K562 (cell line): Measurements from ENCODE around the gene BCL2L12. TPM values are rescaled to one million over a fixed set of nuclear protein-coding genes. Genes with fewer than 3 reads are reported as not detected.
A peak's percentile ranks its signal among the peaks of the same experiment; 100 is the strongest.

ENCODE experiments used
- DDX20 ChIP-seq: fragments of 450-650 bp; IDR thresholded peaks from 2 replicates; pipeline ENCODE4 v1.6.1; 2016; ENCODE audit warnings: missing genetic modification characterization, low read depth, mild to moderate bottlenecking, missing compliant biosample characterization, moderate library complexity
- FOXM1 ChIP-seq, 2 experiments: fragments of 450-650 bp in 1 of 2; sonication (generic) in 1 of 2; formaldehyde crosslinking in 1 of 2; IDR thresholded peaks; 2 replicates each; pipeline versions ENCODE4 v1.6.1 to v1.9.0; 2017 to 2022; ENCODE audit warnings: low read depth in 2 of 2, mild to moderate bottlenecking in 2 of 2, missing genetic modification reagents in 1 of 2, moderate library complexity in 1 of 2
- GABPB1 ChIP-seq: sonication (generic); formaldehyde crosslinking; IDR thresholded peaks from 2 replicates; pipeline ENCODE4 v1.8.0; 2022; ENCODE audit warnings: mild to moderate bottlenecking, missing genetic modification reagents
- GABPB2 ChIP-seq: fragments of 250-450 bp; sonication (Bioruptor Pico); conservative IDR thresholded peaks from 2 replicates; pipeline ENCODE4 v1.5.1; 2021; ENCODE audit warnings: mild to moderate bottlenecking
- HDAC6 ChIP-seq: IDR thresholded peaks from 2 replicates; pipeline ENCODE4 v1.6.1; 2012; ENCODE audit warnings: low read depth, mild to moderate bottlenecking, control low read depth, inconsistent platforms, low read length, moderate library complexity
- MAZ ChIP-seq, 2 experiments: fragments of 450-650 bp in 1 of 2; sonication (generic) in 1 of 2; formaldehyde crosslinking; IDR thresholded peaks in 1 of 2; conservative IDR thresholded peaks in 1 of 2; 2 replicates each; pipeline versions ENCODE4 v1.4.0 to v1.5.0; 2020; ENCODE audit warnings: mild to moderate bottlenecking in 1 of 2, missing genetic modification reagents in 1 of 2
- NCOA1 ChIP-seq: fragments of 450-650 bp; IDR thresholded peaks from 2 replicates; pipeline ENCODE4 v1.6.1; 2016; ENCODE audit warnings: low read depth
- POLR2AphosphoS5 ChIP-seq: IDR thresholded peaks from 2 replicates; pipeline ENCODE4 v1.6.1; 2011; ENCODE audit warnings: mild to moderate bottlenecking, low read depth, low read length, moderate library complexity; ENCODE audit not compliant: control insufficient read depth, insufficient read depth
- POLR2B ChIP-seq: fragments of 450-650 bp; IDR thresholded peaks from 2 replicates; pipeline ENCODE4 v1.6.1; 2018; ENCODE audit warnings: low read depth; ENCODE audit not compliant: partially characterized antibody
- RBM25 ChIP-seq: fragments of 200-400 bp; formaldehyde crosslinking; IDR thresholded peaks from 2 replicates; pipeline ENCODE4 v1.6.1; 2018; ENCODE audit warnings: low read length, low read depth, moderate library complexity; ENCODE audit not compliant: severe bottlenecking
- RCOR1 ChIP-seq, 2 experiments: IDR thresholded peaks; 2 replicates each; pipeline ENCODE4 v1.6.1; 2012; ENCODE audit warnings: low read depth in 2 of 2, low read length in 2 of 2, borderline replicate concordance in 1 of 2, improper control_type of control experiment in 1 of 2
- SAFB ChIP-seq: fragments of 200-400 bp; formaldehyde crosslinking; IDR thresholded peaks from 2 replicates; pipeline ENCODE4 v1.6.1; 2017; ENCODE audit warnings: low read depth, low read length, borderline replicate concordance
- SIN3A ChIP-seq, 2 experiments: fragments of 150-350 bp in 1 of 2; IDR thresholded peaks; 2 replicates each; pipeline ENCODE4 v1.6.1; 2011 to 2016; ENCODE audit warnings: borderline replicate concordance in 2 of 2, low read depth in 2 of 2, low read length in 2 of 2, mild to moderate bottlenecking in 2 of 2, moderate library complexity in 2 of 2; ENCODE audit not compliant: control insufficient read depth in 1 of 2
- SMARCA5 ChIP-seq: fragments of 450-650 bp; IDR thresholded peaks from 2 replicates; pipeline ENCODE4 v1.6.1; 2016
- YBX1 ChIP-seq: fragments of 450-650 bp; IDR thresholded peaks from 2 replicates; pipeline ENCODE4 v1.7.1; 2016; ENCODE audit warnings: mild to moderate bottlenecking
- ZEB2 ChIP-seq: fragments of 450-650 bp; IDR thresholded peaks from 2 replicates; pipeline ENCODE4 v1.6.1; 2016
- ZKSCAN1 ChIP-seq: fragments of 150-350 bp; IDR thresholded peaks from 2 replicates; pipeline ENCODE4 v1.6.1; 2016; ENCODE audit warnings: low read depth, low read length
- ZNF551 ChIP-seq: fragments of 250-450 bp; sonication (Bioruptor Pico); IDR thresholded peaks from 2 replicates; pipeline ENCODE4 v1.5.0; 2021; ENCODE audit warnings: mild to moderate bottlenecking, moderate library complexity
- polyA plus RNA-seq, 8 experiments: library from polyadenylated mRNA; depleted of rRNA in 4 of 8; stranded (reverse) in 5 of 8; unstranded in 3 of 8; fragments of >200 nt; fragmentation: Nextera tagmentation in 2 of 8; fragmentation: Illumina TruSeq in 1 of 8; extraction: Ambion mirVana in 2 of 8; extraction: Trizol in 1 of 8; gene quantifications; 2 replicates each; pipeline versions ENCODE4 v1.2.1 to v1.2.3, GENCODE V29; 2011 to 2014; ENCODE audit warnings: inconsistent platforms in 1 of 8, missing spikeins in 1 of 8
- total RNA-seq, 7 experiments: library from RNA; depleted of rRNA in 6 of 7; stranded (reverse); fragments of >200 nt in 6 of 7; fragmentation: Illumina TruSeq in 2 of 7; extraction: Trizol in 2 of 7; gene quantifications; 2 replicates each; pipeline versions ENCODE4 v1.2.1 to v1.2.3, GENCODE V29; 2011 to 2021; ENCODE audit warnings: low replicate concordance in 1 of 7
- TF ChIP-seq, protein P1 (sequence below): fragments of 450-650 bp; formaldehyde crosslinking; IDR thresholded peaks from 2 replicates; pipeline ENCODE4 v1.4.0; 2022; ENCODE audit warnings: missing genetic modification characterization
- TF ChIP-seq, protein P2 (sequence below), 2 experiments: fragments of 200-800 bp in 1 of 2; sonication (Bioruptor generic) in 1 of 2; sonication (generic) in 1 of 2; formaldehyde crosslinking in 1 of 2; IDR thresholded peaks in 1 of 2; conservative IDR thresholded peaks in 1 of 2; 2 replicates each; pipeline versions ENCODE4 v1.5.0 to v1.6.1; 2016 to 2020; ENCODE audit warnings: missing compliant biosample characterization in 1 of 2, missing genetic modification characterization in 1 of 2, missing genetic modification reagents in 1 of 2
- TF ChIP-seq, protein P3 (sequence below): fragments of 250-450 bp; sonication (Bioruptor Pico); IDR thresholded peaks from 2 replicates; pipeline ENCODE4 v1.4.0; 2020
- TF ChIP-seq, protein P4 (sequence below): sonication (generic); formaldehyde crosslinking; IDR thresholded peaks from 2 replicates; pipeline ENCODE4 v1.8.0; 2022; ENCODE audit warnings: mild to moderate bottlenecking, missing genetic modification reagents

BCL2L12 gene
- total and polyA plus RNA-seq, 9 of the 15 experiments (the other 6 are each of a cell fraction or from before 2014, with no cell fraction given), result 7.4 to 263 (median 81.2) TPM

GRCh38 chr19:49637821-49638738, 27.7 kb upstream of the BCL2L12 start (continued):
- TF ChIP-seq, protein P1, sequence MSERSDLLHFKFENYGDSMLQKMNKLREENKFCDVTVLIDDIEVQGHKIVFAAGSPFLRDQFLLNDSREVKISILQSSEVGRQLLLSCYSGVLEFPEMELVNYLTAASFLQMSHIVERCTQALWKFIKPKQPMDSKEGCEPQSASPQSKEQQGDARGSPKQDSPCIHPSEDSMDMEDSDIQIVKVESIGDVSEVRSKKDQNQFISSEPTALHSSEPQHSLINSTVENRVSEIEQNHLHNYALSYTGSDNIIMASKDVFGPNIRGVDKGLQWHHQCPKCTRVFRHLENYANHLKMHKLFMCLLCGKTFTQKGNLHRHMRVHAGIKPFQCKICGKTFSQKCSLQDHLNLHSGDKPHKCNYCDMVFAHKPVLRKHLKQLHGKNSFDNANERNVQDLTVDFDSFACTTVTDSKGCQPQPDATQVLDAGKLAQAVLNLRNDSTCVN (CRISPR knock-in tag), result no peak
- no peak for TF ChIP-seq GABPB1 (CRISPR knock-in tag)
- TF ChIP-seq SAFB, result no peak
- no peak for TF ChIP-seq ZKSCAN1
- TF ChIP-seq FOXM1 (IDR thresholded peaks at IDR 0.05; ENCODE audit: low read depth), result no peak
- no peak for TF ChIP-seq FOXM1 (CRISPR knock-in tag; IDR thresholded peaks at IDR 0.05; ENCODE audit: low read depth)
- no peak for TF ChIP-seq POLR2AphosphoS5
- TF ChIP-seq SIN3A (IDR thresholded peaks at IDR 0.05; ENCODE audit: borderline replicate concordance in 2 of 2, control insufficient read depth in 1 of 2, low read depth in 2 of 2, low read length in 2 of 2), result no peak
- no peak for TF ChIP-seq RCOR1 (IDR thresholded peaks at IDR 0.05; ENCODE audit: borderline replicate concordance in 1 of 2, low read depth in 2 of 2, low read length in 2 of 2)
- no peak for TF ChIP-seq HDAC6
- TF ChIP-seq, protein P2, sequence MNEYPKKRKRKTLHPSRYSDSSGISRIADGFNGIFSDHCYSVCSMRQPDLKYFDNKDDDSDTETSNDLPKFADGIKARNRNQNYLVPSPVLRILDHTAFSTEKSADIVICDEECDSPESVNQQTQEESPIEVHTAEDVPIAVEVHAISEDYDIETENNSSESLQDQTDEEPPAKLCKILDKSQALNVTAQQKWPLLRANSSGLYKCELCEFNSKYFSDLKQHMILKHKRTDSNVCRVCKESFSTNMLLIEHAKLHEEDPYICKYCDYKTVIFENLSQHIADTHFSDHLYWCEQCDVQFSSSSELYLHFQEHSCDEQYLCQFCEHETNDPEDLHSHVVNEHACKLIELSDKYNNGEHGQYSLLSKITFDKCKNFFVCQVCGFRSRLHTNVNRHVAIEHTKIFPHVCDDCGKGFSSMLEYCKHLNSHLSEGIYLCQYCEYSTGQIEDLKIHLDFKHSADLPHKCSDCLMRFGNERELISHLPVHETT (CRISPR knock-in tag; conservative IDR thresholded peaks at IDR 0.05 in 1 of 2, IDR thresholded peaks at IDR 0.05 in 1 of 2), result no peak
- TF ChIP-seq DDX20, result no peak
- TF ChIP-seq NCOA1, result 0 out of 2 replicates have a peak, but pooled peaks have one; percentile 32
- TF ChIP-seq YBX1, result no peak
- TF ChIP-seq GABPB2 (CRISPR knock-in tag), result no peak
- no peak for TF ChIP-seq ZEB2
- TF ChIP-seq SMARCA5, result peak; percentile 71; the same call in 1 of the 2 replicates
- TF ChIP-seq, protein P3, sequence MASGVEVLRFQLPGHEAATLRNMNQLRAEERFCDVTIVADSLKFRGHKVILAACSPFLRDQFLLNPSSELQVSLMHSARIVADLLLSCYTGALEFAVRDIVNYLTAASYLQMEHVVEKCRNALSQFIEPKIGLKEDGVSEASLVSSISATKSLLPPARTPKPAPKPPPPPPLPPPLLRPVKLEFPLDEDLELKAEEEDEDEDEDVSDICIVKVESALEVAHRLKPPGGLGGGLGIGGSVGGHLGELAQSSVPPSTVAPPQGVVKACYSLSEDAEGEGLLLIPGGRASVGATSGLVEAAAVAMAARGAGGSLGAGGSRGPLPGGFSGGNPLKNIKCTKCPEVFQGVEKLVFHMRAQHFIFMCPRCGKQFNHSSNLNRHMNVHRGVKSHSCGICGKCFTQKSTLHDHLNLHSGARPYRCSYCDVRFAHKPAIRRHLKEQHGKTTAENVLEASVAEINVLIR, result no peak
- TF ChIP-seq RBM25, result peak; percentile 26
- TF ChIP-seq, protein P4, sequence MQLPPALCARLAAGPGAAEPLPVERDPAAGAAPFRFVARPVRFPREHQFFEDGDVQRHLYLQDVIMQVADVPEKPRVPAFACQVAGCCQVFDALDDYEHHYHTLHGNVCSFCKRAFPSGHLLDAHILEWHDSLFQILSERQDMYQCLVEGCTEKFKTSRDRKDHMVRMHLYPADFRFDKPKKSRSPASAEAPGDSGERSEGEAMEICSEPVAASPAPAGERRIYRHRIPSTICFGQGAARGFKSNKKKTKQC, result no peak
- no peak for TF ChIP-seq ZNF551 (CRISPR knock-in tag)
- no peak for TF ChIP-seq POLR2B
- TF ChIP-seq MAZ (CRISPR knock-in tag; conservative IDR thresholded peaks at IDR 0.05 in 1 of 2, IDR thresholded peaks at IDR 0.05 in 1 of 2), result peak; percentile 51 to 63
